ENCODE measurements around the gene PAMR1. TPM values are rescaled to one million over a fixed set of nuclear protein-coding genes. Genes with fewer than 3 reads are reported as not detected.

The PAMR1 gene
- total and polyA plus RNA-seq, 10 of the 15 experiments (the other 5 are each of a cell fraction or from before 2014, with no cell fraction given) = 0.04 TPM; not detected in 9

- Histone ChIP-seq H3K36me3 (ENCODE audit: control insufficient read depth in 2 of 2, insufficient read depth in 2 of 2, low read length in 1 of 2) (no peaks in the 10 kb centered on the region), H3K79me2 (ENCODE audit: control insufficient read depth, insufficient read depth, low read length) (no peaks in the 10 kb centered on the region), H2AFZ (ENCODE audit: control insufficient read depth, low read depth, low read length) (no peak overlapping the region), H3K4me3 (no peak overlapping the region), H3K4me1 (ENCODE audit: control insufficient read depth, insufficient read depth, low read length) (no peaks in the 10 kb centered on the region), H3K27ac (ENCODE audit: control insufficient read depth, insufficient read depth) (no peak overlapping the region), H3K4me2 (ENCODE audit: control insufficient read depth, insufficient read depth) (no peak overlapping the region), H3K27me3 (replicated peaks in 1 of 2; ENCODE audit: control insufficient read depth in 2 of 2, insufficient read depth in 2 of 2, low read length in 1 of 2) (peaks cover 6 to 10% of the 10 kb centered on the region in 2 experiments), H4K20me1 (ENCODE audit: control insufficient read depth, insufficient read depth) (no peaks in the 10 kb centered on the region), H3K9ac (ENCODE audit: control insufficient read depth, insufficient read depth, low read length) (no peak overlapping the region), H3K9me3 (replicated peaks; ENCODE audit: control insufficient read depth, insufficient read depth, low read length) (no peaks in the 10 kb centered on the region; the same call in 2 of the 3 replicates)
- intact Hi-C loops (cut with micrococcal nuclease; ENCODE audit: unreplicated experiment) (no loop called here), in situ Hi-C loops (cut with MboI) (no loop called here)
- CTCF ChIA-PET = interaction anchor here (0.9 to 2.4 kb wide), 2 partner anchors 12 to 14 kb away, joined by 3 to 11 read pairs; no protein-coding TSS in a partner anchor
- POLR2A ChIA-PET = no interaction called here
- SMC1A ChIA-PET (ENCODE audit: uncharacterized antibody, unreplicated experiment) = interaction anchor here (0.8 to 1.4 kb wide), 2 partner anchors 16 to 328 kb away, joined by 3 read pairs; no protein-coding TSS in a partner anchor
- ATAC-seq (no peak), FAIRE-seq (no peak), DNase-seq (ENCODE audit: low read depth, low spot score) (no peak)
- RAD21 ChIA-PET (ENCODE audit: unreplicated experiment) = no interaction called here
- TF ChIP-seq CBX5 (IDR thresholded peaks at IDR 0.05; ENCODE audit: low read depth) = no peak
- no peak for TF ChIP-seq SRF (IDR thresholded peaks at IDR 0.05; ENCODE audit: low read depth in 2 of 2, low read length in 2 of 2)
- no peak for TF ChIP-seq NR2C2 (IDR thresholded peaks at IDR 0.05; ENCODE audit: borderline replicate concordance, control insufficient read depth, insufficient read length, low read depth)
- TF ChIP-seq NBN (IDR thresholded peaks at IDR 0.05) = no peak
- no peak for TF ChIP-seq FOXK2 (IDR thresholded peaks at IDR 0.05)
- TF ChIP-seq YY1 (IDR thresholded peaks at IDR 0.05; ENCODE audit: low read depth, low read length) = no peak
- TF ChIP-seq, protein P1, sequence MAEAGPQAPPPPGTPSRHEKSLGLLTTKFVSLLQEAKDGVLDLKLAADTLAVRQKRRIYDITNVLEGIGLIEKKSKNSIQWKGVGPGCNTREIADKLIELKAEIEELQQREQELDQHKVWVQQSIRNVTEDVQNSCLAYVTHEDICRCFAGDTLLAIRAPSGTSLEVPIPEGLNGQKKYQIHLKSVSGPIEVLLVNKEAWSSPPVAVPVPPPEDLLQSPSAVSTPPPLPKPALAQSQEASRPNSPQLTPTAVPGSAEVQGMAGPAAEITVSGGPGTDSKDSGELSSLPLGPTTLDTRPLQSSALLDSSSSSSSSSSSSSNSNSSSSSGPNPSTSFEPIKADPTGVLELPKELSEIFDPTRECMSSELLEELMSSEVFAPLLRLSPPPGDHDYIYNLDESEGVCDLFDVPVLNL (IDR thresholded peaks at IDR 0.05; ENCODE audit: low read depth, low read length) = no peak
- TF ChIP-seq ZNF384 (IDR thresholded peaks at IDR 0.05; ENCODE audit: borderline replicate concordance, low read depth, low read length) = no peak
- TF ChIP-seq, protein P2, sequence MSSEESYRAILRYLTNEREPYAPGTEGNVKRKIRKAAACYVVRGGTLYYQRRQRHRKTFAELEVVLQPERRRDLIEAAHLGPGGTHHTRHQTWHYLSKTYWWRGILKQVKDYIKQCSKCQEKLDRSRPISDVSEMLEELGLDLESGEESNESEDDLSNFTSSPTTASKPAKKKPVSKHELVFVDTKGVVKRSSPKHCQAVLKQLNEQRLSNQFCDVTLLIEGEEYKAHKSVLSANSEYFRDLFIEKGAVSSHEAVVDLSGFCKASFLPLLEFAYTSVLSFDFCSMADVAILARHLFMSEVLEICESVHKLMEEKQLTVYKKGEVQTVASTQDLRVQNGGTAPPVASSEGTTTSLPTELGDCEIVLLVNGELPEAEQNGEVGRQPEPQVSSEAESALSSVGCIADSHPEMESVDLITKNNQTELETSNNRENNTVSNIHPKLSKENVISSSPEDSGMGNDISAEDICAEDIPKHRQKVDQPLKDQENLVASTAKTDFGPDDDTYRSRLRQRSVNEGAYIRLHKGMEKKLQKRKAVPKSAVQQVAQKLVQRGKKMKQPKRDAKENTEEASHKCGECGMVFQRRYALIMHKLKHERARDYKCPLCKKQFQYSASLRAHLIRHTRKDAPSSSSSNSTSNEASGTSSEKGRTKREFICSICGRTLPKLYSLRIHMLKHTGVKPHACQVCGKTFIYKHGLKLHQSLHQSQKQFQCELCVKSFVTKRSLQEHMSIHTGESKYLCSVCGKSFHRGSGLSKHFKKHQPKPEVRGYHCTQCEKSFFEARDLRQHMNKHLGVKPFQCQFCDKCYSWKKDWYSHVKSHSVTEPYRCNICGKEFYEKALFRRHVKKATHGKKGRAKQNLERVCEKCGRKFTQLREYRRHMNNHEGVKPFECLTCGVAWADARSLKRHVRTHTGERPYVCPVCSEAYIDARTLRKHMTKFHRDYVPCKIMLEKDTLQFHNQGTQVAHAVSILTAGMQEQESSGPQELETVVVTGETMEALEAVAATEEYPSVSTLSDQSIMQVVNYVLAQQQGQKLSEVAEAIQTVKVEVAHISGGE (CRISPR knock-in tag; IDR thresholded peaks at IDR 0.05) = no peak
- TF ChIP-seq SMARCA5 (IDR thresholded peaks at IDR 0.05) = no peak
- TF ChIP-seq BHLHE40 (IDR thresholded peaks at IDR 0.05; ENCODE audit: borderline replicate concordance in 1 of 2, low read depth in 2 of 2, low read length in 1 of 2) = no peak
- no peak for TF ChIP-seq JUND (IDR thresholded peaks at IDR 0.05; ENCODE audit: low read depth, low read length)
- no peak for TF ChIP-seq FOXM1 (IDR thresholded peaks at IDR 0.05; ENCODE audit: low read depth, low read length)
- TF ChIP-seq SREBF1 (IDR thresholded peaks at IDR 0.05; ENCODE audit: low read length) = no peak
- TF ChIP-seq, protein P3, sequence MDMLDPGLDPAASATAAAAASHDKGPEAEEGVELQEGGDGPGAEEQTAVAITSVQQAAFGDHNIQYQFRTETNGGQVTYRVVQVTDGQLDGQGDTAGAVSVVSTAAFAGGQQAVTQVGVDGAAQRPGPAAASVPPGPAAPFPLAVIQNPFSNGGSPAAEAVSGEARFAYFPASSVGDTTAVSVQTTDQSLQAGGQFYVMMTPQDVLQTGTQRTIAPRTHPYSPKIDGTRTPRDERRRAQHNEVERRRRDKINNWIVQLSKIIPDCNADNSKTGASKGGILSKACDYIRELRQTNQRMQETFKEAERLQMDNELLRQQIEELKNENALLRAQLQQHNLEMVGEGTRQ (IDR thresholded peaks at IDR 0.05; ENCODE audit: borderline replicate concordance, low read depth, low read length) = no peak
- no TSS peak for BruUV-seq (replicated peaks)
- whole genome bisulfite sequencing (ENCODE audit: insufficient coverage, insufficient replicate concordance, low lambda C conversion rate, missing lambda C conversion rate) = 21% methylated on average over 7 of the region's 7 CpGs
These were observed 51.5 kb downstream of the PAMR1 start for GRCh38 chr11:35473795-35474374.
